NCI-H2196 (cell line): ENCODE results near the gene CIC.

Experiments
- DNase-seq: peaks from one replicate; lab custom pipeline; 2025; ENCODE audit not compliant: unreplicated experiment; lab: John Stamatoyannopoulos, UW

CIC gene

DNA sequence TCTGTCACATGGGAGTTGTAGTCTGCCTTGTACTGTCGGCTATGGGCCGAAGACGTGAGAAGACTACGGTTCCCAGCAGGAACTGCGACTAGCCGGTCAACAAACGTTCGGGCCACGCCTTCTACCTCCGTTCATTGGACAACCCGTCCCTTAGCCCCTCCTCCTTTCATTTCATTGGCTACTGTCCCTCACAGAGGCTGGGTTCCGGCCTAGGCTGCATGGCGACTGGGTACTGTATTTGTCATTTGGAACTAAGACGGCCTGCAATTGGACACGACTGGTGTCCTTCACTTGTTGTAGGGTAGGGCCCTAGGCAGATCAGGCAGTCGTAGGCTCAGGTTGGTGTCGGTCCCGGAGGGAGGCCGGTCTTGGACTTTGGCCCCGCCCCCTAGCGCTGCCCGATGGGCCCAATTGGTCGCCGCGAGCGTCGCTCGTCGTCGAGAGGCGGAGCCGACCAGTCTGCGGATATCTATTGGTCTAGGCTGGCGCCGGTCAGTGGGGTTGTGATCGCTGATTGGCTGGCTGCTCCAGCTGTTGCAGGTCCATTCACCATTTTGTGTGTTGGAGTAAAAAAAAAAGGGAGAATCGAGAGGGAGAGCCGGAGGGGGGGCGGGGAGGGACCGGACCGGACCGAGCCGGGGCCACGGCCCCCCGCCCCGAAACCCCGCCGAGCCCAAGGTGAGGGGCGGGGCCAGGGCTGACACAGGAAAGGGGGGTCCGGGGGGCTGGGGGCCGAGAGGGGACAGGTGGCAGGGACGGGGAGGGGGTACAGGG is at the start of gene CIC:
TSS of gene CIC (plus strand) at position 549 of the 774 bp plus-strand sequence. CDS start 2,532 bp downstream, outside the sequence.
- DNase-seq: peak; percentile 100

DNA sequence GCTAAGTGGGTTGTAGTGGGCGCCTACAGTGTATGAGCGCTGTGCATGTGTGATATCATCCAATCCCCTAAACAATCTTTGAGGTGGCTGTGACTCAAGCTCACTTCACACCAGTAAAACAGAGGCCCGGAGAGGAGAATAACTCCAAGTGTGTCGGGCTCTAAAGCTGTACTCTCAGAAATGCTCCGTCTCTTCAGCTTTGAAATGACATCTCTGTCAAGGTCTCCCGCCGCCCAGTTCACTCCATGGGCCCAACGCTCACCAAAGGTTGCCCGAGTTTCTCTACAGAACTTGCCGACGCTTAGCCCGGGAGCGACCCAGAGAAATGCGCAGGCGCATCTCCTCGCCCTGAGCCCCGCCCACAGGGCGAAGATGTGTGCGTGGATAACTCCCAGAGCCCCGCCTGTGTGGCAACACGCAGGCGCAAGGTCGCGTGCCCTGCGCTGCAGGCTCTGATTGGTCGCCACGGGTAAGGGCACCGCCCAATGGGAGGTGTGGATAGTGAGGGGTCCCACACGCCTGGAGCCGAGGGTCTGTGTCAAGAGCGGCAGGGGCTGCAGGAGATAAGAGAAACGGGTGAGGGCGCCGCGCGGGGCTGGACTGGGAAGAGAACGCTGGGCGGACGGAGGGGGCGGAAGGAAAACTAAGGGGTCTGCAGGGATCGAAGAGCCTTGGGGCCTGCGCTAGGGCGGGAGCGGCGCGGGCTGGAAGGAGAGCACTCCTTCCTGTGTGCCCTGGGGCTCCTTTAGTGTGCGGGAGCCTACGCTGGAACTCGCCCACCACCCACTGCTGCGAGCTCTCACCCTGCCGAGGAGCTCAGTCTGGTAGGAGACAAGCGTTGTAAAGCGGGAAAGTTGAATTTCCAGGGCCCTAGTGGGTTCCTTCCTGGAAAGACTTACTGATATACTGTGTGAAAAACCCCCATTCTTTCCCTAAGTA is 49.0 kb upstream of the CIC start, which contains the start of gene ZNF526:
TSS of gene ZNF526 (plus strand) at position 501 of the 939 bp plus-strand sequence. CDS start 4,092 bp downstream, outside the sequence.
- peak; percentile 98 for DNase-seq

DNA sequence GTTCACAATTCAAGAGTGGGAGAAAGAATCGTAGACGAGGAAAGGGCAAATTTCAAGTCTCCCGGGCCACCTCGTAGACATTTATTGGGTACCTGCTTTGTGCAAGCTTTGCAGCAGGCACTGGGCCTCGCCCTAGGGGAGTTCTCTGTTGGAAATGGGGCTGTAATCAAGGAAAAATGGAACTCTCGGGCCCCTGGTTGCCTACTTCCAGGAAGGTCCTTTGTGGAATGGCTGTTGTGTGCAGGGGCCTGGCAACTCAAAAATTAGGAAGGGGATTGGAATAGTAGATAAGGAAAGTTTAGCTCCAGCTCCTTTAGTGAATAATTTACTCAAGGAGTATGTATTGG is 48.3 kb upstream of the CIC start:
- DNase-seq: no peak

- DNase-seq: no peak
Measured at GRCh38 chr19:42224940-42225717, 43.9 kb upstream of the CIC start.

GRCh38 chr19:42225718-42226292 is 43.2 kb upstream of the CIC start:
- DNase-seq: no peak

DNA sequence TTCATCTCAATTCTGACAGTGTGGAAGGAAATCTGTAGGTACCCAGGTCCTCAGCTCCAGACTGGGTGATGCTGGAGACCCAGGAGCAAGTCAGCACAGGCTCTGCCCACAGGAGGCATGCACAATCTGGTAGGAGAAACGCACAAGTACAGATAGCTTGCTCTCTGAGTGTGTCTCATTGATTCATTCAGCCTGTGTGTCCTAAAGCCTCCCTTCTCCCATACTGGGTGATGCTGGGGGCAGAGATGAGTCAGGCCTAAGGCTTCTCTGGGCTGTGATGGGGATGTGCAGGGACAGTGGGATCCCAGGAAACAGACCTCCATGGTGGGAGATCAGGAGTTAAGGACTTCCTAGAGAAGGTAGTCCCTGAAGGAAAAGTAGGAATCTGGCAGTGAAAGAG is 42.2 kb upstream of the CIC start:
- no peak for DNase-seq

DNA sequence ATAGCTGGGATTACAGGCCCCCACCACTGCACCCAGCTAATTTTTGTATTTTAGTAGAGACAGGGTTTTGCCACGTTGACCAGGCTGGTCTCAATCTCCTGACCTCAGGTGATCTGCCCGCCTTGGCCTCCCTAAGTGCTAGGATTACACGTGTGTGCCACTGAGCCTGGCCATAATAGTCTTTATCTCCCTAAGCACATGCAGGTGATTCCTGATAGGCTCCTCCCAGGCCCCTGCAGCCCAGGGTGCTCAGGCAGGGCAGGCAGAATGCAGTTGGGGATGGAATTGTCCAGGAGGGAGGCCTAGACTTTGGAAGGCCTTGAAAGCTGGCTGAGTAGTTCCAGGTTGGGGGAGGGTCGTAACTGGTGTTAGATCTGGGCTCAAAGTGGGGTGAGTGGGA is 40.4 kb upstream of the CIC start:
- DNase-seq: no peak

DNA sequence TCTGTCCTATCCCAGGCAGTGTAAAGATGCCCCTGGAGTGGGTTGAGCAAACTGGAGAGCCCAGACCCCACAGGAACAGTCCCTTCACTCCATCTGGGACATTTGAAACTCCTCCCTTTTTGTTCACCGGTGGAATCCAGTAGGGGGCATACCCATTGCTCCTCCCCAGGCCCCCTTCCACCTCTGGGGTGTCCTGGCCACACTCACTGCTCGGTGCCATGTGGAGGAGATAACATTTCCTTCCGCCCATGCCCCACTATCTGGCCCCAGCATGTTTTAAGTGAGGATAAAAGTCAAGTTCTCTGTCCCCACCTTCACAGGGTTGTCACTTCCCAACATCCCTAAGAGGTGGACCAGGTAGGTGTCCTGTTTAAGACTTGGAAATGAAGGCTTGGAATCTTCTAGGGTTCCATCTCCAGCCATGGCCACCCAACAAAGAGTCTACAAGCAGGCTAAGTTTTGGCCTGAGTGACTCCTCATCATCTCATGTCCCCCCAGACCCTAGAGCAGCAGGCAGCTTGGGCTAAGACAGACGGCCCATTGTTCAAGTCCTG is 39.7 kb upstream of the CIC start:
- no peak for DNase-seq

GRCh38 chr19:42229855-42230351 is 39.1 kb upstream of the CIC start:
- no peak for DNase-seq

DNA sequence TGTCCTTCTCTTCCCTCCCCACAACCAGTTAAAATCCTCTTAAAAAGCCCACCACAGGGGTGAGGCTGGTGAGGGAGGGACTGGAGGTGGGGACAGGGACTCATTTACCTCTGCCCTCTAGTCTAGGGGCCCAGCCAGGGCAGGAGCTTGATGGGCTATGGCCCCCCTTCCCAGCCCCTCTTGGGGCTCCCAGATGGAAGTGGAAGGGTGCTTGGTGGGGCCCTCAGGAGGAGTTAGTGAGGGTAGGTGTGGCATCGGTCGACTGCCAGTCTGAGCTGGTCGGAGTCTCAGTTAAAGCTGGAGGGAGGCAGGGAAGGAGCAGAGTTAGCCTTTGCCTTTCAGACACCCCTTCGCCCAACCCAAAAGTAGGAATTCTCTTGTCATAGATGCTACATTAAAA is 38.5 kb upstream of the CIC start:
- DNase-seq: no peak

- no peak for DNase-seq
Measured at GRCh38 chr19:42232435-42232834, 36.6 kb upstream of the CIC start.

DNA sequence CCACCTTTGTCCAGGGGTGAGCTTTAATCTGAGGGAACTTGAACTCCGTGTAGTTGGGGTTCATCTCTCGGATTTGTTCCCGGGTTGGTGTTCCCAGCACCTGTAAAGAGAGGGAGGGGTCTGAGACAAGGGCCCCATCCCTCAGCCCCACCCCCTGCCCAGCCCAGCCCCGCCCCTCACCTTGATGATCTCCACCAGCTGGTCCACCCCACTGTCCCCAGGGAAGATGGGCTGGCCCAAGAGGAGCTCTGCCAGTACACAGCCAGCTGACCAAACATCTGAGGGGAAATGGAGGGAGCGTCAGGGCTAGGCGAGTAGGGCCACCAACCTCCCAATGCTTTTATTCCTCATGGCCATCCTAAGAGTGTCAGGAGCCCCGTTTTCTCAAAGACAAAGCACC is 35.9 kb upstream of the CIC start:
- peak; percentile 20 for DNase-seq

- DNase-seq: no peak
Measured at GRCh38 chr19:42233678-42234292, 35.3 kb upstream of the CIC start.

DNA sequence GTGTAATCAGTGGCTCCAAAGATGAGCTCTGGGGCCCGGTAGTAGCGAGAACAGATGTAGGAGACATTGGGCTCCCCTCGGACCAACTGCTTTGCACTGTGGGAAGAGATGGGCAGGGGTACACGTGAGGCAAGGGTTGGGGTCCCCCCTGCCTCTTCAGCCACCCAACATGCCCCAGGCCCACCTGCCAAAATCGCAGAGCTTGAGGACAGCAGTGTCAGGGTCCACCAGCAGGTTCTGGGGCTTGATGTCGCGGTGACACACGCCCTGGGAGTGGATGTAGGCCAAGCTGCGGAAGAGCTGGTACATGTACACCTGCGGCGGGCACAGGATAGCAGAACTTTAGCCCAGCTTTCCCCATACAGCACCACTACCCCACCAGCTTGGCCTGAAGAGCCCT is 34.7 kb upstream of the CIC start:
- no peak for DNase-seq

DNA sequence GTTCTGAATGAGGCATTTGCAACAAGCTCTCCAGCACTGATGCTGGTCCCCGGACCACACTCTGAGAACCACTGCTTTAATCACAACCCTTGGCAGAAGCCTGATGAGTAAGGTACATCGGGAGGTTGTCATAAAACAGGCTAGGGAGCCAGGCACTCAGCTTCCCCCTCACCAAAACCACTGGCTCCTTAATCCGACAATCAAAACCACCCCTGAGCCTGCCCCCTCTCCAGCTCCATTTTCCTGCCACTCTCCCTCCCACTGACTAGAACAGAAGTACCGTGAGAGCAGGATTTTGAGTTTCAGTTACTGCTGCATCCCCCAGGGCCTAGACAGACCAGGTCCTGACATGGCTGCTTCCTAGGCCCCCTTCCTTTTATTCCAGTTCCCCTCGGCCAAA is 33.9 kb upstream of the CIC start:
- no peak for DNase-seq

DNA sequence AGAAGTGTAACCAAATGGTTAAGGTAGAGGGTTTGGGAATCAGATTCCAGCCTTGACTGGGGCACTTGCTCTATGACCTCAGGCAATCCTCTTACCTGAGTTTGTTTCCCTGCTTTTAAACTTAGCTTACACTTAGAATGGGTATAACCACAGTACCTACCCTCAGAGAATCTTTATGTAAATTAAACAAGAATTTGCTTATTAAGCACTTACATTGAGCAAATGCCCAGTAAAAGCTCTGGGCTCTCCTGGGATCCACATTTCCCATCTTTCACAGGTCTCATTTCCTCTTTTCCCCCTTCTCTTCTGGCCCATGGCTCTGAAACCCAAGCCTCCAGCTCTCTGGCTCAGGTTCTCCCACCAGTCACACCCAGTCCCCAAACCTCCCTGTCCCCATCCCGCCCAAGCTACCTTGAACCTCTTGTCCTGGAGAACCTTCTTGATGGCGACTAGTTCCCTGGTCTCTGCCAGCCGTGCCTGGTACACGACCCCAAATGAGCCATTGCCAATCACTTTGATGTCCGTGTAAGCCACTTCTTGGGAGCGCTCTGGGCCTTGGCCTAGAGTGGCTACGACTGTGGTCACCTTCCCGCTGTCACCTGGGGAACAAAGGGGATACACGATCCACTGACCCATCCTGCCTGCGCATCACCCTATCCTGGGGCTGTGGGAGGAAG is 29.4 kb upstream of the CIC start:
- no peak for DNase-seq

GRCh38 chr19:42241279-42241678 is 27.8 kb upstream of the CIC start:
- DNase-seq: no peak

DNA sequence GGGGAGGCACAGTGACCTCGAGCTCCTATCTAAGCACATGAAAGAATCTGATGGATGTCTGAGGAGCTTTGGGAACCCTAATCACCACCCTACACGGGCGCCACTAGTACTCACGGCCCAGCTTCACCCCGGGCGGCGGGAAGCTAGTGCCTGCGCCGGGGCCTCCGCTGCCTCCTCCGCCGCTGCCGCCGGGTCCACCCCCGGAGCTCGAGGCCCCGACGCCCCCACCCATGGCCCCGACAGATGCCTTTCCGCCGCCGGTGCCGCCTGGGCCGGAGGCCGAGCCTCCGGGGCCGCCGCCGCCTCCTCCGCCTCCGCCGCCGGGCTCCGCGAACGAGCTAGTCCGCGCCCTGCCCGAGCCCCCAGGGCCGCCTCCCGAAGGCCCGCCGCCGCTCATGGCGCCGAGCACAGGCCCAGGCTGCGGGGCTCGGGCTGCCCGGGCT is 27.0 kb upstream of the CIC start:
- no peak for DNase-seq
